ENCODE results near the gene PERM1. TPM values are rescaled to one million over a fixed set of nuclear protein-coding genes. Genes with fewer than 3 reads are reported as not detected.

The PERM1 gene
- total and polyA plus RNA-seq, 9 of the 15 experiments (the other 6 are each of a cell fraction or from before 2014, with no cell fraction given), result not detected

- TF ChIP-seq, protein P1, sequence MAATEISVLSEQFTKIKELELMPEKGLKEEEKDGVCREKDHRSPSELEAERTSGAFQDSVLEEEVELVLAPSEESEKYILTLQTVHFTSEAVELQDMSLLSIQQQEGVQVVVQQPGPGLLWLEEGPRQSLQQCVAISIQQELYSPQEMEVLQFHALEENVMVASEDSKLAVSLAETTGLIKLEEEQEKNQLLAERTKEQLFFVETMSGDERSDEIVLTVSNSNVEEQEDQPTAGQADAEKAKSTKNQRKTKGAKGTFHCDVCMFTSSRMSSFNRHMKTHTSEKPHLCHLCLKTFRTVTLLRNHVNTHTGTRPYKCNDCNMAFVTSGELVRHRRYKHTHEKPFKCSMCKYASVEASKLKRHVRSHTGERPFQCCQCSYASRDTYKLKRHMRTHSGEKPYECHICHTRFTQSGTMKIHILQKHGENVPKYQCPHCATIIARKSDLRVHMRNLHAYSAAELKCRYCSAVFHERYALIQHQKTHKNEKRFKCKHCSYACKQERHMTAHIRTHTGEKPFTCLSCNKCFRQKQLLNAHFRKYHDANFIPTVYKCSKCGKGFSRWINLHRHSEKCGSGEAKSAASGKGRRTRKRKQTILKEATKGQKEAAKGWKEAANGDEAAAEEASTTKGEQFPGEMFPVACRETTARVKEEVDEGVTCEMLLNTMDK (IDR thresholded peaks at IDR 0.05; ENCODE audit: borderline replicate concordance, insufficient read depth, low read depth, low read length, poor library complexity, severe bottlenecking), result peak; percentile 33
- TF ChIP-seq NBN (IDR thresholded peaks at IDR 0.05; ENCODE audit: low read depth), result no peak
- TF ChIP-seq POLR2G (IDR thresholded peaks at IDR 0.05; ENCODE audit: low read depth, low read length), result peak; percentile 64
- TF ChIP-seq ZNF655 (CRISPR knock-in tag; IDR thresholded peaks at IDR 0.05), result no peak
- TF ChIP-seq ZNF431 (CRISPR knock-in tag; IDR thresholded peaks at IDR 0.05), result no peak
- TF ChIP-seq TEAD2 (tag; IDR thresholded peaks at IDR 0.05), result no peak
- TF ChIP-seq DPF2 (IDR thresholded peaks at IDR 0.05), result no peak
- TF ChIP-seq ZNF830 (CRISPR knock-in tag; IDR thresholded peaks at IDR 0.05), result no peak
- TF ChIP-seq HNRNPUL1 (IDR thresholded peaks at IDR 0.05; ENCODE audit: low read length), result no peak
- no peak for TF ChIP-seq PRMT5 (CRISPR knock-in tag; IDR thresholded peaks at IDR 0.05)
- TF ChIP-seq, protein P2, sequence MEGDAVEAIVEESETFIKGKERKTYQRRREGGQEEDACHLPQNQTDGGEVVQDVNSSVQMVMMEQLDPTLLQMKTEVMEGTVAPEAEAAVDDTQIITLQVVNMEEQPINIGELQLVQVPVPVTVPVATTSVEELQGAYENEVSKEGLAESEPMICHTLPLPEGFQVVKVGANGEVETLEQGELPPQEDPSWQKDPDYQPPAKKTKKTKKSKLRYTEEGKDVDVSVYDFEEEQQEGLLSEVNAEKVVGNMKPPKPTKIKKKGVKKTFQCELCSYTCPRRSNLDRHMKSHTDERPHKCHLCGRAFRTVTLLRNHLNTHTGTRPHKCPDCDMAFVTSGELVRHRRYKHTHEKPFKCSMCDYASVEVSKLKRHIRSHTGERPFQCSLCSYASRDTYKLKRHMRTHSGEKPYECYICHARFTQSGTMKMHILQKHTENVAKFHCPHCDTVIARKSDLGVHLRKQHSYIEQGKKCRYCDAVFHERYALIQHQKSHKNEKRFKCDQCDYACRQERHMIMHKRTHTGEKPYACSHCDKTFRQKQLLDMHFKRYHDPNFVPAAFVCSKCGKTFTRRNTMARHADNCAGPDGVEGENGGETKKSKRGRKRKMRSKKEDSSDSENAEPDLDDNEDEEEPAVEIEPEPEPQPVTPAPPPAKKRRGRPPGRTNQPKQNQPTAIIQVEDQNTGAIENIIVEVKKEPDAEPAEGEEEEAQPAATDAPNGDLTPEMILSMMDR (IDR thresholded peaks at IDR 0.05 in 2 of 3, conservative IDR thresholded peaks at IDR 0.05 in 1 of 3; ENCODE audit: insufficient read depth in 2 of 3, low read depth in 1 of 3, low read length in 3 of 3), result peak in 1 of 3 experiments; percentile 29; a peak in 1 of 6 replicates
- TF ChIP-seq RHOXF2B (CRISPR knock-in tag; conservative IDR thresholded peaks at IDR 0.05), result no peak
- TF ChIP-seq PHB2 (IDR thresholded peaks at IDR 0.05; ENCODE audit: low read depth), result no peak
- no peak for TF ChIP-seq ZNF766 (CRISPR knock-in tag; conservative IDR thresholded peaks at IDR 0.05)
- no peak for TF ChIP-seq RBM15 (IDR thresholded peaks at IDR 0.05; ENCODE audit: insufficient read depth, low read length)
- no peak for TF ChIP-seq ZNF12 (CRISPR knock-in tag; IDR thresholded peaks at IDR 0.05)
- TF ChIP-seq NONO (IDR thresholded peaks at IDR 0.05; ENCODE audit: low read depth in 2 of 2, low read length in 1 of 2), result 0 out of 4 replicates have a peak, but pooled peaks of 1 of the 2 experiments have one; percentile 38
- TF ChIP-seq ZBTB7A (IDR thresholded peaks at IDR 0.05; ENCODE audit: borderline replicate concordance, control insufficient read depth, low read depth, low read length), result peak; percentile 76; the same call in 1 of the 2 replicates
- no peak for TF ChIP-seq FOXK1 (CRISPR knock-in tag; IDR thresholded peaks at IDR 0.05; ENCODE audit: borderline replicate concordance)
- peak; percentile 13 for TF ChIP-seq HMGN3 (IDR thresholded peaks at IDR 0.05; ENCODE audit: borderline replicate concordance, extremely low read depth, insufficient read length, low read depth, low read length)
- no peak for TF ChIP-seq BACH1 (tag; IDR thresholded peaks at IDR 0.05)
- no peak for TF ChIP-seq PRPF4 (IDR thresholded peaks at IDR 0.05; ENCODE audit: insufficient read depth, low read depth, low read length, poor library complexity, severe bottlenecking)
Observed at GRCh38 chr1:942411-942821, 39.5 kb downstream of the PERM1 start (continued).

All from K562 (cell line).